GM19351 (cell line): ENCODE results near the gene ENDOV.

ENCODE experiments used
- ATAC-seq: cut with Tn5 transposase; IDR thresholded peaks from one replicate; pipeline ENCODE4 v1.9.1; 2021; ENCODE audit warnings: mild to moderate bottlenecking, moderate library complexity; ENCODE audit not compliant: unreplicated experiment

The ENDOV gene

DNA sequence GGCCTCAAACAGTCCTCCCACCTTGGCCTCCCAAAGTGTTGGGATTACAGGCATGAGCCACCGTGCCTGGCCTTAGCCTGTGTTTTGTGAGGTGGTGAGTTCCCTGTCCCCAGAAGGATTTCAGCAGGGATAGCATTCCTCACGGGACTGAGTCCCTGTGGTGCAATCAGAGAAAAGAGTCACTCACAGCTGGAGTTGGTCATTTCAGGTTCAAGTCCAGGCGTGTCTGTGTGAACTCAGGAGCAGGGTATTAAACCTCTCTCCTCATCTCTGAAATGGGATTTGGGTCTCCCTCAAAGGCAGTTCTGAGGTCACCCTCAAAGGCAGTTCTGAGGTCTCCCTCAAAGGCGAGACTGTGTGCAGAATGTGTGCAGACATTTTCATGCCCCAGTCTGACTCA is 32.8 kb downstream of the ENDOV start:
- ATAC-seq: no peak

DNA sequence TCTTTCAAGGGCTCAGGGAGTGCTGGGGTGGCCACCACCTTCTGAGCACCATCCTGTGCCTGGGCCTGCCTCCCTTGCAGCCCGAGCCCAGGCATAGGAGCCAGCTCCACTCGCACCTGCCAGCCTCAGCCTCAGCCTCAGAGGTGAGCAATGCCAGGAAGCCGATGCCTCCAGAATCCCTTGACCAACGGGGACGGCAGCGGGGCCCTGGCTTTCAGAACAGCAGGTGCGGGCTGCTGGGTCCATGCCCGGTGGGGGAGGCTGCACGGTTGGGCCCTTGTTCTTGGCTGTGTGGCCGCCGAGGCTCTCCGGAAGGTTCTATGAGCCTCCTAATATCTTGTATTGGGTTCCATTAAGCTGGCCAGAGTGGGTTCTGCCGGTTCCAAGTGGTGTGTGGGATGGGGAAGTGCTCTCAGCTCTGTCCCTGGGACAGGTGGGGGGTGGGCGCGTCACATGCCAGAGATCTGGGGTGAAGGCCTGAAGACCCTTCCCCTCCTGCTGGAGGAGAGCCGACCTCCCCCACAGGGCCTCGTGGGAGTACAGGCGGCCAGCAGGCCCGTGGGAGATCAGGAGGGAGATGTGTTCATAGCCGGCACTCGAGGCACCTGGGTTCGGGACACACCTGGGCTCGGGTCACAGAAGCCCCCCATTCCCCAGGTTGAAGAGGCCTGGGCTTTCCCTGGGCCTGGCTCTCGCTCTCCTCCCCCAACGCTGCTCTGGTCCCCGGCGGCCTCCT is 34.4 kb downstream of the ENDOV start:
- no peak for ATAC-seq

DNA sequence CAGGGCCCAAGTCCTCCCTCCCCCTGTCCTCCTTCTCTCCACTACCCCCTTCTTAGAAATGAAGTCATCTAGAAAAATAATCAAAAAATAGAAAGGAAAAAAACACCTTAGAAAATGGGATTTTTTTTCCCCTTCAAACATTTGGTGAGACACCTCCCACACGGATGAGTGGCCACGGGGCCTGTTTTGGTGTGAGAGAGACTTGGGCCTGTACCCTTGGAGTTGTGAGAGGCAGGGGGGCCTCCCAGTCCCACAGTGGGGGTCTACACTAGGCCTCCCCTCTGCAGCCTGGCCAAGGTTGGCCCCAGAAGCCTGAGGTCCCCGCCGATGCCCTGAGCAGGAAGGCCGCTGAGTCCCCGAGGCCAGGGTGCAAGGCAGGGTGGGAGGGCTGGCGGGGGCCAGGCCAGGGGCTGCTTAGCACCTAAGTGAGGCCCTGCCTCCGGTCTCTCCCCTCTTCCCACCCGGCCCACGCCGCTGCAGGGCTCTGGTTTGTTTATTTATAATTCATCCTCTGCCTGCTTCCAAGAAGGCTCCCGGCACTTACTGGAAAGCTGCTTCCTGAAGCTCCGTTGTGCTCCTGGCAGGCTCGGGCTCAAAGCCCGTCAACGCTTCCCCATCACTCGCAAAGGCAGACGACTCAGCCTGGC is 35.1 kb downstream of the ENDOV start:
- no peak for ATAC-seq

DNA sequence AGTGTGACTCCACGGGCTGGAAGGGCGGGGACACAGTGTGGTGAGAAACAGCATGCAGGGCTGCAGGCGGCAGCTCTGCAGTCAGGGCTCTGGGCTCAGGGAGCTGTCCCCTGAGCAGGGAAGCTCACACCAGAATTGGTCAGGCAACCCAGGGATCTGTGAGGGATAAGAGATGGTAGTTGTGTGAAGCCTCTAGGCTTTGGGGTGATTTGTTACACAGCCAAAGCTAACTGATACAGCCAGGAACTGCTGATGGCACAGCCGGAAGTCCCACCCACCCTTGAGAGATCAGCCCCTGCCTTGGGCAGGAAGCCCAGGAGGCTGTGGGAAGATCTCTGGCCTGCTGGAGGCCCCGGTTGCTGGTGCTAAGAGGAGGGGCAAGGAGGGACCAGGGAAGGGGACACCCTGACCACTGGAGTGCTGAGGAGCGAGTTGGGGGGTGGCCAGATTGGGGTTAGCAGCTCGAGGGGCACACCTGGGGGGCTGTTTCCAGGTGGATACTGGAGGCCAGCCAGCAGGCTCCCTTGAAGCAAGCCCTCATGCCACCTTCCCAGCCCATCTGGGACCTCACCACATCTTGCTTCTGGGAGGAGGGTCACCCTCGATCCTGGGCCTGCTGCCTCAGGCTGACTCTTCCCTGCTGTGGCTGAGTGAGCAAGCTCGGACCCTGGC is 36.3 kb downstream of the ENDOV start:
- ATAC-seq: no peak

DNA sequence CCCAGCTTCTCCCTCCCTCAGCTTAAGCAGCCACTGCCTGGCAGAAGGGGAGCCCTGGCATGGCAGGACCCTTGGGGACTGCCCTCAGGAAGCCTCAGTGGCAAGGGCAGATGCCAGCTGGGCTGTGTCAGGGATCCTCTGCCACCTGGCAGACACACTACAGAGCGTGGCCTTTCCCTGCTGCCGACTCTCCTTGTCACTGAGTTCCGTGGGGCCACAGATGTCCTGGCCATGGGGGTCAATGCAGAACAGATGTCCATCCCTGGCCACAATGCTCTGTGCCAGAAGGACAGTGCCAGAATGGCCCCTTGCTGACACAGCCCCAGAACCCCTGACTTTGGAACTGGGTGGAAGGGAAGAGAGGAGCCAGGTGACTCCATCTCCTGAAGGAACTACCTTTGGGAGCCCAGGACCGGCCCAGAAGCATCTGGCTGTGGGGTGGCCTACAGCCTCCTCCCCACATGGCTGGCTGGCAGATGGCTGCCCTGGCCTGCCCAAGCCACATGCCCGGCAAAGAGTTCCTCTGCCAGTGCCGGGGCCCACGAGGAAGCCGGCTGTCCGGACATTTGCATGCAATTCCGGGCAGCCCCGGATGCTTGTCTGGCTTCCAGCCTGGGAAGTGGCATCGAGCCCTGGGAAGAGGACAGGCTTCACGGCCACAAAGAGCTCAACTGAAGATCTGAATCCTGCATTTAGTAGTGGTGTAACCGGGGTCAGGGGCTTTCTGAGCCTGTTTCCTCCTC is 37.4 kb downstream of the ENDOV start:
- ATAC-seq: no peak

DNA sequence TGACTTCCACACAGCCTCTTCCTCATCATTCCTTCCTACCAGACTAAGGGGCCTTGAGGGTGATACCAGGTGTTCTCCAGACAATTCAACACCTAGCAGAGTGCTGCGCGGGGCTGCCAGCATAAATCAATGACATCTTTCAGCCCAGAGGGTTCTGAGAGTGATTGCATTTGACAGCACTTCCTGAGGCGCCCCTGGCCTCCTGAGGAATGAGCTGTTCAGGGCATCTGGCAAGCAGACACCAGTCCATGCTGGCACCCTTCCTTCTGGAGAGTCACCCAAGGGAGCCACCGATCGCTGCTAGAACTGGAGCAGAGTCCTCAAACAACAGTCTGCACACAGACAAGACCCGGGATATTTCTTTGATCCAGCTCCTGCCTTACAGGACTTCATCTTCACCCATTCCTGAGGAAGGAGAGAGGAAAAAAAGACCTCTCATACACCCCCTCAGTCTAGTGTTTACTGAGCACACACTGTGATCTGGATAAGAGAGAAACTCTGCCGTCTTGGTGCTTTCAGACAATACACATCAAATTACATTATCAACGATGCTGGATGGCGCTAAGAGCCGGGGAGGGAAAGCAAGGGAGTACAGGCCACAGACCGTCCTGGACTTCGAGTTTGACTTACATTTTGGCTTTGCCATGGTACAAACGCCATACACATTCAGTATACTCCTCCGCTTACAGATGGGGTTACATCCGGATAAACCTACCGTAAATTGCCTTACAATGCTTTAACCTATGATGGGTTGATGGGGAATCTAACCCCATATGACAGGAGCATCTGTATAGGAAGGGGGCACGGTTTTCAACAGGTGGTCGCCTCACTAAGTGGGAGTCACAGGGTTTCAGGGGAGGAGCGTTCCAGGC is 38.4 kb downstream of the ENDOV start:
- no peak for ATAC-seq

DNA sequence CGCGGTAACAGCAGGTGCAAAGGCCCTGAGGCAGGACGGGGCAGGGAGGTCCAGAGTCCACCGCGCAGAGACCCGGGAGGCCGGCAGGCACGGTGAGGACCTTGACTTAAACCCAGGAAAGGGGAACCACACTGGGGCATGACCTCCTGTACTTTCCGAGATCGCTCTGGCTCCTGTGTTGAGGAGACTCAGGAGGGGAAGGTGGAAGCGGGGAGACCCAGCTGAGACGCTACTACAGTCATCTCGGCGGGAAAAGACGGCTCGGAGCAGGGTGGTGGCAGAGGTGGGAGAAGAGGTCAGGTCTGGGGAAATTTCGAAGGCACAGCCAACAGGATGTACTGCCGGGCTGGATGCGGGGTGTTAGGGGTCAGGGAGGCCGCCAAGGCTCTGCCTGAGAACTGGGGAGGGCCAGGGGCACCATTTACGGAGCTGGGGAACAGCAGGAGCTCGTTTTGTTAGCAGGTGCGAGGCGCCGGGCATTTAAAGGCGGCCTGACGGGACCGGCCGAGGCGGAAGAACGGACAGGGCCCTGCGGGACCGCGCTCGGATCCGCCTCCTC is 39.1 kb downstream of the ENDOV start:
- no peak for ATAC-seq

DNA sequence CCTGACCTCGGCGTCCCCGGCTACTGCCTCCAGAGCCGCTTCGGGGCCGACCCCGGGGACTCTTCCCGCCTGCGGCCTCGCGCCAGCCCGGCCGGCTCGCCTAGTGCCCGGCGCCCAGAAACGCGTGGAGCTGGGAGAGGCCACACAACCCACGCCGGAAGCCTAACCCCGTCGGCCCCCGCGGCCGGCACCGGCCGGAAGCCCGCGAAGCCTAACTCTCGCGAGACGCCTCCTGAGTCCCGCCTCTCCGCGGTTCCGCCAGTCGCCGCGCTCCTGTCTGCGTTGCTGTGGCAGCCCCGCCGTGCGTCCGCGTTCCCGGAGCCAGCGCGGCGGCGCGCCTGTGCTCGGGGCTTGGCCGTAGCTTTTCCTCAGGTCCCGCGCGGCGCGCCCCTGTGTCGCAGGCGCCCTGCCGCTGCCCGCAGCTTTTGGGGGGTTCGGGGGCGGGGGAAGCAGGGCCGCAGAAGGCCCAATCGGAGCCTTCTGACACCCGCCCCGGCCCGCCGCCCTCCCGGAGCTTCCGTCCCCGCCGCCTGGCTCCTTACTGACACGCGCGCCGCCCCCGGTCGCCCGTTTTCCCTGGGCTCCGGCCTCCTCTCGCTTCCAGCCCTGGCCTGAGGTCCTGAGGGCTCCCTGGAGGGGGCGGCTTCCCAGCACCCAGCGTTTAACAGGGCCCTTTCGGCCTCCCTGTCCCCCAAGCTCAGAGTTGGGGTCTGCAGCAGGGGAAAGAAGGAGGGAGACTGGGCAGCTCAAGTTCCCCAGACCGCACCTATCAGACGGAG is 39.8 kb downstream of the ENDOV start:
- ATAC-seq: peak; percentile 88

DNA sequence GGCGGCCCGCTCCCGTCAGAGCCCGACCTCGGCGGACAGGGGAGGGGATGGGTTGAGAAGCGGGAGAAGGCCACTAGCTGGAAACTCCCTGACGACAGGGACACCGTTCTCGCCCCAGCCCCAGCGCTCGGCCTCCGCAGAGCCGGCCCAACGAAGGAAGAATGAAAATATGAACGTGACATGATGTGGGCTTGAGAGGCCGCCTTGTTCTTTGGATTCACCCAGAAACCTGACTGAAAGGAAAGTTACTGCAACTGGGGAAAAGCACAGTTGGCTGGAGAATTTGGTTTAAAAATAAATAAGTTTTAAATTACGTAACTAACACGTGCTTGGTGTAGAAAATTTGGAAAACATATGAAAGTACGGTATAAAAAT is 40.4 kb downstream of the ENDOV start:
- ATAC-seq: no peak

DNA sequence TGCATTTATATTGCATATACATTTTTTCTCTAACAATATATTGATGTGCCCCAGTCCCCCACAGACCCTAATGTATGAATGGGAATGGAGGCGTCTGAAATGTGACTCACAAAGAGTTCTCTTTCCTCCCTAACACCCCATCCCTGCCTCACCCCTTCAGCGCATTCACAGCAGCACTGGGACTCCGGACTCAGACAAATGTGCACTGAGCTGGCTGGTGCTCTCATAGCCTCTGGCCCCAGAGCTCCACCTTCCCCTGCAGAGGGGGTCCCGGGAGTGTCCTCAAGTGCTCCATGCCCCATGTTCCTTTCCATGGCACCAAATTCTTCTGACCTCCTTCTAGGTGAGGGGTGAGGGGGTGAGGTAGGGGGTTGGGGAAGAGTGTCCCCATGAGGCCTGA is 40.8 kb downstream of the ENDOV start:
- ATAC-seq: no peak

DNA sequence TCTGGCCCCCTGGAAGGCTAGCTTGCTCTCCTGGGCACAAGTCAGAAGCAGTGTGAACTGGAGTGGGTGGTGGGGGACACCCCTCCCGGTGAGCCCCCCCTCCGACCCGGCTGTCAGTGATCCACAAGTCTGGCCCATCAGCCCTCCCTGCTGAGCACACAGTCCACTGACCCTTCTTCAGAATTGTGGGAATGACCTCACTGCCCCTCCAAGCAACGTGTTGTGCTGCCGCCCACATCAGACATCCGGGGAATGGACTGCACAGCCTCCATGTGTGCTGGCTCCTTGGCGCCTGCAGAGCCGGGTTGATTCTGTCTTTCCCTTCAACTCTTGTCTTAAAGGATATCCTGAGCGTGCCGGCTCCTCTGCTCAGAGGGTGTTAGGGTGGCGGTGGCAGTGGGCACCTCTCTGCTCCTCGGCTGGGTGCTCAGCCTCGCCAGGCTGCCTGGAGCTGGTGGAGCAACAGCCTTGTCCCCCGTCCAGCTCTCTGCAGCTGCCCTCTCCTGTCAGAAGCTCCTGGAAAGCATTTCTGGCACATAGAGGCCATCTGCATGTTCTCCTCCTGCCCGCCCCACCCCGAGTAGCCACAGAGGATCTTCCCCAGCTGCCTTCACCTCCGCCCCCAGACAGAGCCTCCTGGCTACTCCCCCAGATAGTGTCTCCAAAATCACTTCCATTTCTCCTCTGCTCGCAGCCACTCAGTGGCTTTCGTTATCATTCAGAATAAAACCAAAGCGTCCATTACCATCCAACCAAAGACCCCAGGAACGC is 41.7 kb downstream of the ENDOV start:
- ATAC-seq: no peak

DNA sequence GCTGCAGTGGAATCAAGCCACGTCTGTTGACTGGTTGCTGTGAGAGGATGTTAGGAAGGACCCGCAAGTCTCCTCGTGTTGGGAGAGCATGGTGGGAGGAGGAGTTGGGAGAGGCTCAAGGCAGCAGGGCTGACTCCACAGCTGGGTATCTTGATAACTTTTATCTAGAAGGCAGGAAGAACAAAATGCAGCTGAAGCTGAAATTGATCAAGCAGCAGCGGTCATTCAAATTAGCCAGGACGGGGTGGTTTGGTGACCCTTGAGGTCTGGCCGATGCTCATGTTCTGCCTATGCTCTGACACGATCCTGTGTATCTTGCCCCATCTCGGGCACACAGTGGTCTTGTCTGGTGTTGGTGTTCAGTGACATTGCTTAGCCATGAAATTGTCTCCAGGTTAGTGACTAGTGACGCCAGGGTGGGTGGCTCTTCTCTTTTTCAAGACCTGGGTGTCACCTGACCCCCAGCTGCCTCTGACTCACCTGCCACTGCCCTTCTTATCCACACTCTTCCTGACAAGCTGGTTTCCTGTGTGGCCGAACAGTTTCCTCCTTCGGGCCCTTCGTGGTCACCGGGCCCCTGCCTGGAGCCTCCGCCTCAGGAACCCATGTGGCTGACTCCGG is 42.4 kb downstream of the ENDOV start:
- ATAC-seq: no peak

DNA sequence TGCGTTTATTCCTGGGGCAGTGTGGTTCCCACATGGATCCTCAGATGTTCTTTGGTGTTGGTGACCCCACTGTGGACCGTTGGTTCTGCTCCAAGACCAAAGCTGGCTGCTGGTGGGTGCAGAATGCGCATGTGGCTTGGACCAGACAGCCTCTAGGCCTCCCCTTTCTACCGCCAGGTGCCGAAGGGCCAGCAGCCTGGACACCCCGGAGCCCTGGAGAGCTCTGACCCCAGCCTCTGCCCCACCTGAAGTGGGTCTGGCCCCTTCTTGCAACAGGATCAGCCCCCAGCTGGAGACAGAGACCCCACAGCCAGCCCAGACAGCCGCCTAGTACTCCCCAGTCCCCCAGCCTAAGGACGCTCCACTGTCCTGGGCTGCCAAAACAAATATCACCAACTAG is 43.0 kb downstream of the ENDOV start:
- ATAC-seq: no peak

DNA sequence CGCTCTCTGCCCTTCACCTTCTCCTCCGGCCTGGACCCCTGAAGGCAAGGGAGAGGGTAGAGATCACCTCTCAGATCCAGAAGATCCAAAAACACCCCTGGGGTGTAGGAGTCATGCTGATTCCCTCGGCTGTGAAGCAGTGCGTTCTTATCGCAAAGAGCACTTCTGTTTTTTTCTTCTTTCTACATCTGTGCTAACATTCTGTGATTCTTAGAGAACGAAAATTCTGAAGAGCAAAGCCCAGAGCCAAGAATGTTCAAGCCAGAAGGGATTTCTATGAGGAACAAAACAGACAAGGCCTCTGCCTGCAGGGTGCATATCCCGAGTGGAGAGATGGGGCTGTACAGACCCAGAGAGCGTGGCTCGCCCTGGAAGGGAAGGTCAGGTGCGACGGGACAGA is 44.3 kb downstream of the ENDOV start:
- ATAC-seq: no peak

DNA sequence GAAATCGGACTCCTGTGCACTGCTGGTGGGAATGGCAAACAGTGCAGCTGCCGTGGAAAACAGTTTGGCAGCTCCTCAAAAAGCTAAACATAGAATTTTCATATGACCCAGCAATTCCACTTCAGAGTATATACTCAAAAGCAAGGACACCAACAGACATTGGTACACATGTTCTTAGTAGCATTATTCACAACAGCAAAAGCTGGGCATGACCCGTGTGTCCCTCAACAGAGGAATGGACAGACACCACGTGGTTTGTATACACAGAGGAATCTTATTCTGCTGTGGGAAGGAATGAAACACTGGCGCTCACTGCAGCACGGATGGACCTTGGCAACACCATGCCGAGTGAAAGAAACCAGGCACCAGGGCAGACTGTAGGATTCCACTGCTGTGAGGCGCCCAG is 45.5 kb downstream of the ENDOV start:
- ATAC-seq: no peak

DNA sequence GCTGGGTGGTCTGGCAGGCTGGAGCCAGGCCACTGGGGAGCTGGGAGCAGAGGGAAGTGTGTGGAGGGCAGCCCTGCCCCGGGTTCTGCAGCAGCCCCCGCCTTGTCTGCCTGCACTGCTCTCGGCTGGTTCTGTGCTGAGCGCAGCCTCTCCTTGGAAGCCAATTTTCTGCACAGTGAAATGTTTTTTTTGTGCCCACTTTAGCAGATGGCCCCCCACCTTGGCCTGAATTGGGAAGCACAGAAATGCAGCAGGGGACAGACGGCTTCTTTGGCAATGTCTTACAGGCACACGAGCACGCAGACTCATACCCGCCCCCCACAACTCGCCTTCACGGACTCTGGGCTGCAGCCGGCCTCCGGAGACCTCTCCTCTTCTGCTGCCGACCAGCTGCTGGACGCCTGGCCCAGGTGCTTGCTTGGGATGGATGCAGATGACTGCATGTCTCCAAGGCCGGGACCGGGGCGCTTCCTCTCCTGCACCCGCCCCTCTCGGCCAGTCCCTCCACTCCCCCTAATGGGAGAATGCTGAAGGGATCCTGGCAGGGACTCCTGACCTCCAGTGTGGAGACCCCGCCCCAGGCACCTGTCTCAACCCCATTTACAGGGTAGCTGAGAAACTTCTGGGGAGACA is 46.7 kb downstream of the ENDOV start:
- no peak for ATAC-seq

DNA sequence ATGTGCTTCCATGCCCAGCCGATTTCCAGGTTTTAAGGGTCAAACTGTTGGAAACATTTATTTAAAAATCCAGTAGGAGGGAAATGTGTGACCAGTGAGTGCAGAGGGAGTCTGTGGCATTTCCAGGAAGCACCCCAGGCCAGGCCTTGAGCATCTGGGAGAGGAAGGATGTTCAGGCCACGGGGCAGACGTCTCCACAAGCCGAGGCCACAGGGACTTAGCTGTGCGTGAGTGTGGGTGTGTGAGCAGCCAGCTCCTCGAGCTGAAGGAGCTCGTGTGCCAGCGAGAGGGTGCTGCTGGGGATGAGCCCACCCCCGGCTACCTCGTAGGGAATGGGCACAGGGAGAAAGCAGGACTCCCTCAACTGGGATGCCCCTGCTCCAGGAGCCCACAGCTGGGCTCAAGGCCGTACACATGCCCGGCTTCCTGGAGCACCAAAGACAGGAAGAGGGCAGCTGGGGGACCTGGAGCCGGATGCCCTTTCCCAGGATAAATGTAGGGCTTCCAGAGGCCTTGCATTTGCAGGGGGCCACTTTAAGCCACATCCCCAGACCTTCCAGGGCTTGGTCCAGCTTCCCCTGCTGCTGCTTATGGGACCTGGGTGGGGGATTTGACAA is 48.9 kb downstream of the ENDOV start:
- no peak for ATAC-seq
